ENCODE data around the gene FNBP1L.

Gene FNBP1L

DNA sequence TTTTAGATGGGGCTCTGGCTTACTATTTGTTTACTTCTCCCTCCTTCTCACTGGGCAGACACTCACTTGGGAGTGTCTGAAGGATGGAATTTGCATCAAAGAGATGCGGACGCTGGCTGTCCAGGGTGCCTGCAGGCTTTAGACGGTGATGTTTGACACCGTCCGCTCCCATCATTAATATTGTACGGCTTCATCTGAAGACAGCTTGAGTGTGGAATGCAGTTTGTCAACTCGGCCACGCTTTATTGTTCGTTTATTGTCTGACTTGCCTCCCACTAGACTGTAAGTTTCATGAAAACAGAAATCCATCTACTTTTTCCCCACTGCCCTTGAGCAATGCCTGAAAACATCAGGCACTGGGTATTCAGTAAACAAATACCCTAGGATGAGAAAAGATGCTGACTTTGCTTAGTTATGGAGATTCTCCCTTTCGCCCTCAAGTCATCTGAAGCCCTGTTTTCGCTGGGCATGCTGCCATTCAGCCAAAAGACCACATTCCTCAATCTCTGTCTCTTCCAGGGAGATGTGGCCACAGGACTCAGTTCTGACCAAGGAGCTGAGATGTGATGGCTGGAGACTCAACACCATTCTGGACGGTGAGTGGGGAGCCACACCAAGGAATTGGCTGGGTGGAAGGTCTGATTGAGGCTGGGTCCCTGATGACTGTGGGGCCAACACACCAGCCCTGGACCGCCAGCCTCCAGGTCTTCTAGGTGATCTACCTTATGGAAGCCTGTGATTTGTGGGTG lies 146.1 kb downstream of the FNBP1L start:
- TF ChIP-seq FOXP2 (optimal IDR thresholded peaks at IDR 0.05; ENCODE audit: borderline replicate concordance, extremely low read depth, extremely low read length, insufficient read depth) (no peak), TAF1 (IDR thresholded peaks at IDR 0.05; ENCODE audit: borderline replicate concordance, insufficient read depth, low read length) (no peak)

DNA sequence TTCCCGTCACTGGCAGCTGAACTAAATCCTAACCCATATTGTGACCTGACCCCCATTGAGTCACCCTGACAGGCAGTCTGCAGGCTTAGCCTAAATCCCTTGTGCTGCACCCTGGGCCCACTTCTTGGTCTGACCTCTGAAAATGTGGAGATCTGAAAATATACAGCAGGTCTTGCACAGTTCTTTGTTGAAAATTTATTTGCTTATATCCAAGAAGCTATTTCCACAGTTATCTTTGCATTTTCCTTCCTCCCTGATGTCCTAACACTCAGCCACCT lies 146.6 kb downstream of the FNBP1L start:
- TF ChIP-seq FOXP2 (optimal IDR thresholded peaks at IDR 0.05; ENCODE audit: borderline replicate concordance, extremely low read depth, extremely low read length, insufficient read depth): no peak
- TF ChIP-seq REST (IDR thresholded peaks at IDR 0.05; ENCODE audit: insufficient read depth in 1 of 2, low read depth in 2 of 2, low read length in 2 of 2): no peak
- no peak for TF ChIP-seq TAF1 (IDR thresholded peaks at IDR 0.05; ENCODE audit: borderline replicate concordance, insufficient read depth, low read length)
- no peak for TF ChIP-seq POLR2AphosphoS5 (IDR thresholded peaks at IDR 0.05; ENCODE audit: low read depth, low read length)
- no peak for TF ChIP-seq SIN3A (IDR thresholded peaks at IDR 0.05; ENCODE audit: borderline replicate concordance, insufficient read depth, low read length)

DNA sequence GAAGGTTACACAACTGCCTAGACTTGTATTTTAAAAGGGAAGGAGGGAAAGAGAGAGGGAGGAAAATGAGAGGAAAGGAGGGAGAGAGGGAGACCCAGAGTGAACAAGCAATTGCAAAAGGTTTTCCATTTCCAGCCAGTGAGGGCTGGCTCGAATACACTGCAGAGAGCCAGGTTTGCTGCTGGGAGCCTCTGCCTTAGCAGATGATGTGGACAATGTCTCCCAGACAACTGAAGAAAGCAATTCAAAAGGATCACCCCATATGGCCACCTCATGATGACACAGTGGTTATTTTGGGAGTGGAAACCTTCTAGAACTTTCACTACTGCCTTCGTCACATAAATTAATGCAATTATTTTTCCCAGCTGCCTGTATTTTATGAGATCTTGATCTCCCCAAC lies 147.3 kb downstream of the FNBP1L start:
- TF ChIP-seq POLR2AphosphoS5 (IDR thresholded peaks at IDR 0.05; ENCODE audit: low read depth, low read length) (no peak), REST (IDR thresholded peaks at IDR 0.05; ENCODE audit: insufficient read depth in 1 of 2, low read depth in 2 of 2, low read length in 2 of 2) (no peak), TAF1 (IDR thresholded peaks at IDR 0.05; ENCODE audit: borderline replicate concordance, insufficient read depth, low read length) (no peak), SIN3A (IDR thresholded peaks at IDR 0.05; ENCODE audit: borderline replicate concordance, insufficient read depth, low read length) (no peak), FOXP2 (optimal IDR thresholded peaks at IDR 0.05; ENCODE audit: borderline replicate concordance, extremely low read depth, extremely low read length, insufficient read depth) (no peak)

- TF ChIP-seq SIN3A (IDR thresholded peaks at IDR 0.05; ENCODE audit: borderline replicate concordance, insufficient read depth, low read length) (no peak), POLR2AphosphoS5 (IDR thresholded peaks at IDR 0.05; ENCODE audit: low read depth, low read length) (no peak), FOXP2 (optimal IDR thresholded peaks at IDR 0.05; ENCODE audit: borderline replicate concordance, extremely low read depth, extremely low read length, insufficient read depth) (no peak), REST (IDR thresholded peaks at IDR 0.05; ENCODE audit: insufficient read depth in 1 of 2, low read depth in 2 of 2, low read length in 2 of 2) (no peak), TAF1 (IDR thresholded peaks at IDR 0.05; ENCODE audit: borderline replicate concordance, insufficient read depth, low read length) (no peak)
Measured at GRCh38 chr1:93595743-93596142, 147.8 kb downstream of the FNBP1L start.

DNA sequence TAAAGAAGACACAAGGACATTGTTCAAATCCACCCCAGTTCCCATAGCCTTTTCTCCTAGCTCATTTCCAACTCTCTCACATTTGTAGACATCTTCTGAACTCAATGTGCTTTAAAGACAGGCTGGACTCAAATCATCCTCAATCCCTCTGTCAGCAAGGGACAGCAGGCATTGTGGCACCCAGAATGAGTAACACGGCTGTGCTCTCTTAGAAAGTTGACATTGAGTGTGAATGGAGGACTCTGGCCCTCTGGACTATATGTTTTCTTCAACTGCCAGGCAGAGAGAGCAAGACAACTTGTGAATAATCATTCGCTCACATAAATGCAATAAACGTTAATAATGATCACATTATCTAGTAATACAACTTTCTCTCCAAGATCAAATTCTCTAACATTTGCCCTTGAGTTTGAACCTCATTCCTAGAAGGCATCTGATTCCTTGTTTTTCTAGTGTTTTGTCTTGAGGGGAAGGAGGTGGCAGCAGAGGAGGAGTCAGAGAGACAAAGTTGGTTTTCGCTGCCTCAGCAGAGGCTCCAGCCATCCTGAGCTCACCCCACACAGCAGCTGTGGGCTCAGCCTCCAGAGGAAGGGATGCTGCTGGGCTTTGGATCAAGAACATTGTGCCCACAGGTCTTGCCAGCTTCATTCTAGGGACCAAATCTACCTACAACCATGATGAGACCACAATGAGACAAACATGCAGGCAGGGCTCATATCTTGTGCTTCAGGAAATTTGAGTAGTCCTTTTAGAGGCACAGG lies 148.6 kb downstream of the FNBP1L start:
- TF ChIP-seq FOXP2 (optimal IDR thresholded peaks at IDR 0.05; ENCODE audit: borderline replicate concordance, extremely low read depth, extremely low read length, insufficient read depth) (no peak), REST (IDR thresholded peaks at IDR 0.05; ENCODE audit: insufficient read depth in 1 of 2, low read depth in 2 of 2, low read length in 2 of 2) (no peak), SIN3A (IDR thresholded peaks at IDR 0.05; ENCODE audit: borderline replicate concordance, insufficient read depth, low read length) (no peak), POLR2AphosphoS5 (IDR thresholded peaks at IDR 0.05; ENCODE audit: low read depth, low read length) (no peak), TAF1 (IDR thresholded peaks at IDR 0.05; ENCODE audit: borderline replicate concordance, insufficient read depth, low read length) (no peak)
